SU-DHL-6 (cell line): ENCODE results near the gene GAS5.

Source experiments
- CTCF ChIP-seq: fragments of 200-600 bp; sonication (generic); IDR thresholded peaks from one replicate; pipeline ENCODE4 v1.5.1; 2017; ENCODE audit warnings: antibody characterized with exemption, mild to moderate bottlenecking, low read length, moderate library complexity; ENCODE audit not compliant: insufficient read depth, poor library complexity, severe bottlenecking
- EZH2phosphoT487 ChIP-seq: fragments of 200-600 bp; sonication (generic), shearing (Covaris generic); conservative IDR thresholded peaks from 2 replicates; pipeline ENCODE4 v1.6.1; 2018; ENCODE audit warnings: mild to moderate bottlenecking, antibody characterized with exemption, low read length, moderate library complexity, mixed read lengths

- TF ChIP-seq CTCF (no peak), EZH2phosphoT487 (no peak)
Measured at GRCh38 chr1:173915596-173915995, 47.8 kb upstream of the GAS5 start.
